Stimulated activated CD4-positive, alpha-beta T cell treated with anti-CD3 and anti-CD28 coated beads, Interleukin-4, amount 100 ng/mL, for 4 hours (primary cell): ENCODE measurements around the gene ALPL.
"Not testable (repeated sequence)": the region's sequence is repeated elsewhere in the genome, so short reads cannot be mapped to it uniquely, and the experiment has no call there.

Experiments
- DNase-seq, 2 experiments: peaks; one replicate each; pipeline ENCODE4 v3.0.0-alpha.2; 2020

The ALPL gene

GRCh38 chr1:21508580-21509350 is 458 bp upstream of the ALPL start:
- DNase-seq: peak; percentile 44 to 76

GRCh38 chr1:21510113-21510493 is 880 bp downstream of the ALPL start:
- DNase-seq: no peak

- DNase-seq: no peak
Observed at GRCh38 chr1:21510885-21511578, 1.8 kb downstream of the ALPL start.

- no peak for DNase-seq
Observed at GRCh38 chr1:21511579-21512522, 2.6 kb downstream of the ALPL start.

- DNase-seq: no peak
Observed at GRCh38 chr1:21514245-21514644, 5.0 kb downstream of the ALPL start.

GRCh38 chr1:21517161-21517589 is 8.0 kb downstream of the ALPL start:
- DNase-seq: no peak

- no peak for DNase-seq
Observed at GRCh38 chr1:21517660-21518480, 8.6 kb downstream of the ALPL start.

- DNase-seq: no peak
Observed at GRCh38 chr1:21518774-21519455, 9.7 kb downstream of the ALPL start.

- DNase-seq: not testable (repeated sequence)
Observed at GRCh38 chr1:21519486-21520070, 10.4 kb downstream of the ALPL start.

- no peak for DNase-seq
Observed at GRCh38 chr1:21520899-21521716, 11.9 kb downstream of the ALPL start.

- DNase-seq: no peak
Observed at GRCh38 chr1:21521717-21522060, 12.5 kb downstream of the ALPL start.

GRCh38 chr1:21522525-21523038 is 13.4 kb downstream of the ALPL start:
- no peak for DNase-seq

GRCh38 chr1:21523297-21523813 is 14.1 kb downstream of the ALPL start:
- no peak for DNase-seq

- no peak for DNase-seq
Observed at GRCh38 chr1:21524220-21524619, 15.0 kb downstream of the ALPL start.

- no peak for DNase-seq
Observed at GRCh38 chr1:21524686-21525339, 15.6 kb downstream of the ALPL start.

- no peak for DNase-seq
Observed at GRCh38 chr1:21525340-21525717, 16.1 kb downstream of the ALPL start.

GRCh38 chr1:21526441-21526840 is 17.2 kb downstream of the ALPL start:
- no peak for DNase-seq

- no peak for DNase-seq
Observed at GRCh38 chr1:21530368-21531016, 21.3 kb downstream of the ALPL start.

- DNase-seq: no peak
Observed at GRCh38 chr1:21531241-21531640, 22.0 kb downstream of the ALPL start.
